NCI-H510A treated with DMSO at 0.1 percent for 48 hours (cell line): Measurements from ENCODE around the gene RNF4.
"Not testable (repeated sequence)": the region's sequence is repeated elsewhere in the genome, so short reads cannot be mapped to it uniquely, and the experiment has no call there.

Experiments used
- DNase-seq: peaks from one replicate; lab custom pipeline; 2025; lab: John Stamatoyannopoulos, UW

Gene RNF4

GRCh38 chr4:2535376-2536192 is 66.7 kb downstream of the RNF4 start:
- DNase-seq, result no peak

- DNase-seq, result peak; percentile 85
Observed at GRCh38 chr4:2536193-2537010, 67.5 kb downstream of the RNF4 start, which contains the start of gene FAM193A. TSS of gene FAM193A (plus strand) at chr4:2536647. CDS start at chr4:2536916, 269 bp downstream.

- peak; percentile 13 for DNase-seq
Observed at GRCh38 chr4:2537011-2537830, 68.3 kb downstream of the RNF4 start.

- DNase-seq, result not testable (repeated sequence)
Observed at GRCh38 chr4:2543580-2544191, 74.8 kb downstream of the RNF4 start.

- no peak for DNase-seq
Observed at GRCh38 chr4:2545321-2546013, 76.6 kb downstream of the RNF4 start.

- DNase-seq, result no peak
Observed at GRCh38 chr4:2546286-2546823, 77.4 kb downstream of the RNF4 start.

- DNase-seq, result not testable (repeated sequence)
Observed at GRCh38 chr4:2546961-2547691, 78.2 kb downstream of the RNF4 start.

- DNase-seq, result no peak
Observed at GRCh38 chr4:2551118-2551517, 82.2 kb downstream of the RNF4 start.

GRCh38 chr4:2552806-2553205 is 83.9 kb downstream of the RNF4 start:
- no peak for DNase-seq

- DNase-seq, result no peak
Observed at GRCh38 chr4:2558301-2558700, 89.4 kb downstream of the RNF4 start.

- DNase-seq, result no peak
Observed at GRCh38 chr4:2560167-2560566, 91.3 kb downstream of the RNF4 start.
